ENCODE data around the gene TFAP2D.

The TFAP2D gene

GRCh38 chr6:50713226-50713625 lies at the start of gene TFAP2D:
Gene TFAP2D, plus strand, starts transcription at chr6:50713526. Its CDS starts 530 bp downstream, at chr6:50714056.
- Mint-ChIP-seq H3K9me3 (peaks cover 3% of the 10 kb centered on the region), H3K36me3 (no peaks in the 10 kb centered on the region), H3K4me3 (no peak within 1 kb of the TSS), H3K27ac (no peak within 1 kb of the TSS), H3K4me1 (no peaks in the 10 kb centered on the region), H3K27me3 (peaks cover 16% of the 10 kb centered on the region)
- ATAC-seq (ENCODE audit: low read depth) (no peak), DNase-seq (ENCODE audit: low spot score in 2 of 2) (no peak)

- Mint-ChIP-seq H3K36me3 (no peaks in the 10 kb centered on the region), H3K4me3 (no peak overlapping the region), H3K27me3 (no peaks in the 10 kb centered on the region), H3K4me1 (no peaks in the 10 kb centered on the region), H3K27ac (no peak overlapping the region), H3K9me3 (peaks cover 5% of the 10 kb centered on the region)
- no peak for ATAC-seq (ENCODE audit: low read depth)
- no peak for DNase-seq (ENCODE audit: low spot score in 2 of 2)
Observed at GRCh38 chr6:50663806-50664205, 49.5 kb upstream of the TFAP2D start.

GRCh38 chr6:50666089-50666488 lies 47.2 kb upstream of the TFAP2D start:
- no peaks in the 10 kb centered on the region for H3K36me3 Mint-ChIP-seq
- H3K4me3 Mint-ChIP-seq: no peak overlapping the region

GRCh38 chr6:50681213-50681824 lies 32.0 kb upstream of the TFAP2D start:
- H3K9me3 Mint-ChIP-seq: peaks cover 10% of the 10 kb centered on the region
- ATAC-seq (ENCODE audit: low read depth) (no peak), DNase-seq (ENCODE audit: low spot score in 2 of 2) (no peak)
- no peaks in the 10 kb centered on the region for H3K27me3 Mint-ChIP-seq
- H3K4me1 Mint-ChIP-seq: no peaks in the 10 kb centered on the region
- no peaks in the 10 kb centered on the region for H3K36me3 Mint-ChIP-seq
- no peak overlapping the region for H3K27ac Mint-ChIP-seq
- H3K4me3 Mint-ChIP-seq: no peak overlapping the region

More at GRCh38 chr6:50666089-50666488, 47.2 kb upstream of the TFAP2D start:
- Mint-ChIP-seq H3K9me3 (peaks cover 5% of the 10 kb centered on the region), H3K27ac (no peak overlapping the region), H3K4me1 (no peaks in the 10 kb centered on the region), H3K27me3 (no peaks in the 10 kb centered on the region)
- no peak for ATAC-seq (ENCODE audit: low read depth)
- no peak for DNase-seq (ENCODE audit: low spot score in 2 of 2)

- Mint-ChIP-seq H3K27ac (no peak overlapping the region), H3K9me3 (peaks cover 4% of the 10 kb centered on the region), H3K27me3 (no peaks in the 10 kb centered on the region), H3K36me3 (no peaks in the 10 kb centered on the region), H3K4me3 (no peak overlapping the region), H3K4me1 (no peaks in the 10 kb centered on the region)
- DNase-seq (ENCODE audit: low spot score in 2 of 2) (no peak), ATAC-seq (ENCODE audit: low read depth) (no peak)
Observed at GRCh38 chr6:50689210-50689609, 24.1 kb upstream of the TFAP2D start.

- no peaks in the 10 kb centered on the region for H3K36me3 Mint-ChIP-seq
- no peaks in the 10 kb centered on the region for H3K4me1 Mint-ChIP-seq
- ATAC-seq (ENCODE audit: low read depth): no peak
- no peaks in the 10 kb centered on the region for H3K9me3 Mint-ChIP-seq
- H3K27ac Mint-ChIP-seq: no peak overlapping the region
- no peak overlapping the region for H3K4me3 Mint-ChIP-seq
- DNase-seq (ENCODE audit: low spot score in 2 of 2): no peak
- no peaks in the 10 kb centered on the region for H3K27me3 Mint-ChIP-seq
Observed at GRCh38 chr6:50691814-50692495, 21.4 kb upstream of the TFAP2D start.

- no peak for ATAC-seq (ENCODE audit: low read depth)
Observed at GRCh38 chr6:50698546-50698945, 14.8 kb upstream of the TFAP2D start.

GRCh38 chr6:50699051-50699775 lies 14.1 kb upstream of the TFAP2D start:
- no peak overlapping the region for H3K27ac Mint-ChIP-seq
- H3K27me3 Mint-ChIP-seq: peaks cover 4% of the 10 kb centered on the region
- H3K36me3 Mint-ChIP-seq: no peaks in the 10 kb centered on the region
- DNase-seq (ENCODE audit: low spot score in 2 of 2): no peak
- no peak for ATAC-seq (ENCODE audit: low read depth)
- H3K9me3 Mint-ChIP-seq: peaks cover 5% of the 10 kb centered on the region
- no peaks in the 10 kb centered on the region for H3K4me1 Mint-ChIP-seq
- H3K4me3 Mint-ChIP-seq: no peak overlapping the region

More at GRCh38 chr6:50698546-50698945, 14.8 kb upstream of the TFAP2D start:
- Mint-ChIP-seq H3K4me3 (no peak overlapping the region), H3K4me1 (no peaks in the 10 kb centered on the region), H3K27ac (no peak overlapping the region), H3K27me3 (peaks cover 2% of the 10 kb centered on the region), H3K36me3 (no peaks in the 10 kb centered on the region), H3K9me3 (peaks cover 4% of the 10 kb centered on the region)
- DNase-seq (ENCODE audit: low spot score in 2 of 2): no peak

GRCh38 chr6:50706575-50706974 lies 6.8 kb upstream of the TFAP2D start:
- no peaks in the 10 kb centered on the region for H3K36me3 Mint-ChIP-seq
- H3K4me3 Mint-ChIP-seq: no peak overlapping the region
- ATAC-seq (ENCODE audit: low read depth) (no peak), DNase-seq (ENCODE audit: low spot score in 2 of 2) (no peak)
- H3K27me3 Mint-ChIP-seq: peaks cover 18% of the 10 kb centered on the region
- peaks cover 13% of the 10 kb centered on the region for H3K9me3 Mint-ChIP-seq
- H3K27ac Mint-ChIP-seq: no peak overlapping the region
- H3K4me1 Mint-ChIP-seq: no peaks in the 10 kb centered on the region

GRCh38 chr6:50707191-50707590 lies 6.1 kb upstream of the TFAP2D start:
- Mint-ChIP-seq H3K27ac (no peak overlapping the region), H3K36me3 (no peaks in the 10 kb centered on the region), H3K4me3 (no peak overlapping the region), H3K4me1 (no peaks in the 10 kb centered on the region), H3K27me3 (peaks cover 18% of the 10 kb centered on the region), H3K9me3 (peaks cover 13% of the 10 kb centered on the region)
- no peak for DNase-seq (ENCODE audit: low spot score in 2 of 2)
- no peak for ATAC-seq (ENCODE audit: low read depth)

- H3K9me3 Mint-ChIP-seq: peaks cover 13% of the 10 kb centered on the region
- no peaks in the 10 kb centered on the region for H3K36me3 Mint-ChIP-seq
- no peak overlapping the region for H3K4me3 Mint-ChIP-seq
- ATAC-seq (ENCODE audit: low read depth) (no peak), DNase-seq (ENCODE audit: low spot score in 2 of 2) (no peak)
- no peak overlapping the region for H3K27ac Mint-ChIP-seq
- H3K4me1 Mint-ChIP-seq: no peaks in the 10 kb centered on the region
- peaks cover 18% of the 10 kb centered on the region for H3K27me3 Mint-ChIP-seq
Observed at GRCh38 chr6:50707652-50708300, 5.5 kb upstream of the TFAP2D start.

- Mint-ChIP-seq H3K4me1 (no peaks in the 10 kb centered on the region), H3K36me3 (no peaks in the 10 kb centered on the region), H3K4me3 (no peak overlapping the region), H3K27ac (no peak overlapping the region), H3K27me3 (peaks cover 14% of the 10 kb centered on the region), H3K9me3 (peaks cover 10% of the 10 kb centered on the region)
- ATAC-seq (ENCODE audit: low read depth) (no peak), DNase-seq (ENCODE audit: low spot score in 2 of 2) (no peak)
Observed at GRCh38 chr6:50708664-50709365, 4.5 kb upstream of the TFAP2D start.

GRCh38 chr6:50709366-50709734 lies 4.0 kb upstream of the TFAP2D start:
- Mint-ChIP-seq H3K4me3 (no peak overlapping the region), H3K36me3 (no peaks in the 10 kb centered on the region), H3K27ac (no peak overlapping the region), H3K27me3 (peaks cover 16% of the 10 kb centered on the region), H3K9me3 (peaks cover 11% of the 10 kb centered on the region), H3K4me1 (no peaks in the 10 kb centered on the region)
- no peak for DNase-seq (ENCODE audit: low spot score in 2 of 2)
- ATAC-seq (ENCODE audit: low read depth): no peak

Measured in memory B cell (primary cell).